IMR-90 (cell line): Measurements from ENCODE around the gene TESK2. TPM values are rescaled to one million over a fixed set of nuclear protein-coding genes. Genes with fewer than 3 reads are reported as not detected.

Experiments used
- ATAC-seq: fragments of 200-7000 bp; cut with Tn5 transposase; 2 replicates; pipeline ENCODE4 v1.9.1; 2020; ENCODE audit warnings: low read depth, mild to moderate bottlenecking, moderate library complexity
- BruUV-seq: library from RNA; stranded (reverse); fragments of 400-500 nt; replicated peaks from 2 replicates; lab custom pipeline; 2021; lab: Mats Ljungman, UMichigan
- CTCF ChIA-PET: fragments of 300-600 bp; formaldehyde crosslinking; extraction: SDS; loops from one replicate; lab custom pipeline; 2021; ENCODE audit warnings: antibody characterized with exemption; lab: Yijun Ruan, JAX
- POLR2A ChIA-PET: fragments of 300-600 bp; sonication (Branson Sonifier 250); formaldehyde crosslinking; loops from one replicate; lab custom pipeline; 2022; ENCODE audit warnings: antibody characterized with exemption; ENCODE audit not compliant: unreplicated experiment; lab: Charles Lee
- DNase-seq: peaks from one replicate; pipeline ENCODE4 v3.0.0; 2013
- H2AFZ ChIP-seq: replicated peaks from 2 replicates; pipeline ENCODE3; 2013; ENCODE audit warnings: low read length, mild to moderate bottlenecking; ENCODE audit not compliant: poor library complexity
- H2AK5ac ChIP-seq: 2 replicates; pipeline ENCODE4 v1.6.1; 2013; ENCODE audit warnings: low read depth, low read length, inconsistent platforms
- H2AK9ac ChIP-seq: replicated peaks from 2 replicates; pipeline ENCODE3; 2013; ENCODE audit warnings: mild to moderate bottlenecking, low read depth, low read length, moderate library complexity; ENCODE audit not compliant: poor library complexity
- H2BK120ac ChIP-seq: 2 replicates; pipeline ENCODE4 v1.6.1; 2013; ENCODE audit warnings: low read depth, low read length, inconsistent platforms
- H2BK15ac ChIP-seq: 3 replicates; pipeline ENCODE4 v1.6.1; 2013; ENCODE audit warnings: low read depth, low read length, inconsistent platforms
- H2BK20ac ChIP-seq: 2 replicates; pipeline ENCODE4 v1.6.1; 2013; ENCODE audit warnings: low read depth, mild to moderate bottlenecking, inconsistent platforms, low read length, moderate library complexity
- H2BK5ac ChIP-seq: 2 replicates; pipeline ENCODE4 v1.6.1; 2013; ENCODE audit warnings: mild to moderate bottlenecking, low read depth, low read length, inconsistent platforms; ENCODE audit not compliant: poor library complexity, severe bottlenecking
- H3K14ac ChIP-seq: replicated peaks from 2 replicates; pipeline ENCODE4 v1.6.1; 2013; ENCODE audit warnings: low read depth, low read length, inconsistent platforms
- H3K18ac ChIP-seq: 2 replicates; pipeline ENCODE4 v1.6.1; 2013; ENCODE audit warnings: low read depth, low read length, control low read depth
- H3K23ac ChIP-seq: 2 replicates; pipeline ENCODE4 v1.6.1; 2013; ENCODE audit warnings: low read depth, low read length, inconsistent platforms
- H3K27ac ChIP-seq: 2 replicates; pipeline ENCODE4 v1.5.1; 2013; ENCODE audit warnings: mild to moderate bottlenecking, control low read depth, low read length; ENCODE audit not compliant: insufficient read depth
- H3K27me3 ChIP-seq: 2 replicates; pipeline ENCODE4 v1.6.1; 2013; ENCODE audit warnings: low read length; ENCODE audit not compliant: control insufficient read depth, insufficient read depth
- H3K36me3 ChIP-seq: 2 replicates; pipeline ENCODE4 v1.6.1; 2013; ENCODE audit warnings: low read length, mixed read lengths; ENCODE audit not compliant: control insufficient read depth, insufficient read depth
- H3K4ac ChIP-seq: 2 replicates; pipeline ENCODE4 v1.6.1; 2013; ENCODE audit warnings: low read depth, low read length, inconsistent platforms
- H3K4me1 ChIP-seq: 2 replicates; pipeline ENCODE4 v1.6.1; 2013; ENCODE audit warnings: low read length, mixed read lengths; ENCODE audit not compliant: control insufficient read depth, insufficient read depth
- H3K4me2 ChIP-seq: 2 replicates; pipeline ENCODE4 v1.6.1; 2013; ENCODE audit warnings: low read depth, mild to moderate bottlenecking, control low read depth, low read length, moderate library complexity
- H3K4me3 ChIP-seq: 2 replicates; pipeline ENCODE4 v1.5.1; 2013; ENCODE audit warnings: low read depth, mild to moderate bottlenecking, control low read depth, low read length, moderate library complexity; ENCODE audit not compliant: insufficient read depth
- H3K56ac ChIP-seq: 2 replicates; pipeline ENCODE4 v1.6.1; 2013; ENCODE audit warnings: low read length, inconsistent platforms; ENCODE audit not compliant: insufficient read depth; ENCODE audit errors: extremely low read depth
- H3K79me1 ChIP-seq, 2 experiments: 2 replicates each; pipeline ENCODE4 v1.6.1; 2013; ENCODE audit warnings: low read length in 2 of 2, inconsistent platforms in 1 of 2, low read depth in 1 of 2
- H3K9ac ChIP-seq: 2 replicates; pipeline ENCODE4 v1.6.1; 2013; ENCODE audit warnings: low read depth, low read length, control low read depth
- H3K9me1 ChIP-seq: 2 replicates; pipeline ENCODE4 v1.6.1; 2013; ENCODE audit warnings: low read length, inconsistent platforms; ENCODE audit not compliant: insufficient read depth
- H3K9me3 ChIP-seq: 2 replicates; pipeline ENCODE4 v1.6.1; 2013; ENCODE audit warnings: low read length; ENCODE audit not compliant: control insufficient read depth, insufficient read depth
- H4K20me1 ChIP-seq: 2 replicates; pipeline ENCODE4 v1.6.1; 2013; ENCODE audit warnings: low read length, inconsistent platforms; ENCODE audit not compliant: insufficient read depth
- H4K5ac ChIP-seq: 2 replicates; pipeline ENCODE4 v1.6.1; 2013; ENCODE audit warnings: mild to moderate bottlenecking, low read depth, low read length, control low read depth
- H4K8ac ChIP-seq, 2 experiments: 2 replicates each; pipeline ENCODE4 v1.6.1; 2013; ENCODE audit warnings: low read depth in 2 of 2, low read length in 2 of 2, control low read depth in 1 of 2, inconsistent platforms in 1 of 2
- H4K91ac ChIP-seq: 2 replicates; pipeline ENCODE4 v1.6.1; 2013; ENCODE audit warnings: low read depth, low read length, inconsistent platforms; ENCODE audit not compliant: insufficient read depth
- BHLHE40 ChIP-seq: fragments of 150-350 bp; IDR thresholded peaks from 2 replicates; pipeline ENCODE4 v1.6.1; 2016; ENCODE audit warnings: mild to moderate bottlenecking, low read depth, low read length
- CEBPB ChIP-seq: IDR thresholded peaks from 2 replicates; pipeline ENCODE4 v1.6.1; 2012; ENCODE audit warnings: low read depth, low read length, improper control_type of control experiment
- CHD1 ChIP-seq: IDR thresholded peaks from 2 replicates; pipeline ENCODE4 v1.6.1; 2012; ENCODE audit warnings: low read depth, low read length, improper control_type of control experiment
- CTCF ChIP-seq: conservative IDR thresholded peaks from 2 replicates; pipeline ENCODE4 v1.5.1; 2012; ENCODE audit warnings: mild to moderate bottlenecking, low read depth, low read length, improper control_type of control experiment
- ELK1 ChIP-seq: fragments of 150-350 bp; IDR thresholded peaks from 2 replicates; pipeline ENCODE4 v1.6.1; 2016; ENCODE audit warnings: low read depth, mild to moderate bottlenecking, low read length, moderate library complexity, borderline replicate concordance
- FOS ChIP-seq: fragments of 150-350 bp; IDR thresholded peaks from 2 replicates; pipeline ENCODE4 v1.6.1; 2016; ENCODE audit warnings: low read depth, low read length
- MAFK ChIP-seq: IDR thresholded peaks from 2 replicates; pipeline ENCODE4 v1.6.1; 2012; ENCODE audit warnings: low read depth, low read length, improper control_type of control experiment
- MAZ ChIP-seq: IDR thresholded peaks from 2 replicates; pipeline ENCODE4 v1.6.1; 2012; ENCODE audit warnings: low read depth, mild to moderate bottlenecking, low read length, improper control_type of control experiment, moderate library complexity, borderline replicate concordance
- MXI1 ChIP-seq: IDR thresholded peaks from 2 replicates; pipeline ENCODE4 v1.6.1; 2012; ENCODE audit warnings: low read depth, mild to moderate bottlenecking, low read length, moderate library complexity, borderline replicate concordance
- NFE2L2 ChIP-seq: fragments of 150-350 bp; IDR thresholded peaks from 2 replicates; pipeline ENCODE4 v1.6.1; 2016; ENCODE audit warnings: low read depth, mild to moderate bottlenecking, low read length
- RCOR1 ChIP-seq: IDR thresholded peaks from 2 replicates; pipeline ENCODE4 v1.6.1; 2012; ENCODE audit warnings: mild to moderate bottlenecking, low read length, improper control_type of control experiment; ENCODE audit not compliant: insufficient replicate concordance
- RFX5 ChIP-seq: IDR thresholded peaks from 2 replicates; pipeline ENCODE4 v1.8.0; 2012; ENCODE audit warnings: low read depth, mild to moderate bottlenecking, low read length, moderate library complexity
- SMC3 ChIP-seq: fragments of 150-350 bp; IDR thresholded peaks from 2 replicates; pipeline ENCODE4 v1.6.1; 2016; ENCODE audit warnings: low read depth, mild to moderate bottlenecking, antibody characterized with exemption, low read length, moderate library complexity
- WGBS, 2 experiments: methylation state at CpG; one replicate each; pipeline versions ENCODE4 v1.1.5 to v1.1.7; 2013; ENCODE audit warnings: missing lambda C conversion rate in 2 of 2; ENCODE audit not compliant: insufficient read length in 1 of 2; ENCODE audit errors: extremely low coverage in 2 of 2; 5-methylcytosine and 5-hydroxymethylcytosine counted together
- dilution Hi-C: fragments of 300-500 bp; cut with HindIII; formaldehyde crosslinking; loops from one replicate; pipeline ENCODE4 v1.14.3; 2018; ENCODE audit warnings: low sequenced_read_pairs; ENCODE audit not compliant: unreplicated experiment
- in situ Hi-C: fragments of 300-500 bp; cut with MboI; formaldehyde crosslinking; loops from 3 replicates; pipeline ENCODE4 v1.14.3; 2019; ENCODE audit warnings: low sequenced_read_pairs, inconsistent platforms, mixed read lengths
- intact Hi-C: fragments of 100-400 bp; cut with micrococcal nuclease; formaldehyde crosslinking; loops from 2 replicates; pipeline ENCODE4 v1.10.0; 2022
- polyA plus RNA-seq, 3 experiments: library from polyadenylated mRNA; depleted of rRNA; stranded (reverse); fragments of >200 nt; gene quantifications; 2 replicates each; pipeline ENCODE4 v1.2.3, GENCODE V29; 2012; ENCODE audit warnings: low replicate concordance in 1 of 3
- total RNA-seq: library from RNA; depleted of rRNA; stranded (reverse); fragments of >200 nt; gene quantifications from 2 replicates; pipeline ENCODE4 v1.2.3, GENCODE V29; 2012
- TF ChIP-seq, protein P1 (sequence below): fragments of 150-350 bp; IDR thresholded peaks from 2 replicates; pipeline ENCODE4 v1.6.1; 2017; ENCODE audit warnings: mild to moderate bottlenecking, antibody characterized with exemption, low read length, low read depth

Gene TESK2
- total and polyA plus RNA-seq, 2 of the 4 experiments (the other 2 are of a cell fraction): 0.90 to 1.3 TPM

DNA sequence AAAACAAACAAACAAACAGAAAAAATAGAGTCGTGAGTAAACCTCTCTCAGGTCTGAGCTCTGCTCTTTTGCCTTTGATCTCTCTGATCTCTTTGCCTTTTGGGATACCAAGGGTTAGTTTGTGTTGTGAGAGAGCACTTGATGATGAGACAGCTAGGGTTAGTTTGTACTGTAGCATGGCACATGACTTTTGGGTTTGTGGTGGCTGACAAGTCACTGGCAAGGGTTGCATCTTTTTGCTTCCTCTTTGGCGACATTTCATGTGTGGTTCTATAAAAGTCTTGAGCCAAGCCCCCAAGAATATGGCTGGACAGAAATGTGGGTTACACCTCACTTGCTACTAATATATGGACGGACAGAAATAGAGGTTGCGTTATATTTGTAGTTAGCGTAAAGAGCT lies 60.5 kb downstream of the TESK2 start:
- Histone ChIP-seq H3K36me3 (no peaks in the 10 kb centered on the region), H4K8ac (no peak overlapping the region), H3K4ac (no peak overlapping the region), H4K20me1 (no peaks in the 10 kb centered on the region), H4K91ac (no peak overlapping the region), H2BK15ac (no peak overlapping the region), H3K9me1 (0 out of 2 replicates have a peak, but pooled peaks cover 2% of the 10 kb centered on the region), H2AK5ac (no peak overlapping the region), H3K14ac (no peak overlapping the region), H3K9ac (no peak overlapping the region), H3K23ac (no peak overlapping the region), H3K79me1 (no peaks in the 10 kb centered on the region), H4K5ac (no peak overlapping the region), H3K4me2 (no peak overlapping the region), H2BK5ac (no peak overlapping the region), H3K4me3 (no peak overlapping the region), H3K27me3 (0 out of 2 replicates have a peak, but pooled peaks cover 1% of the 10 kb centered on the region), H2AK9ac (no peak overlapping the region), H3K9me3 (no peaks in the 10 kb centered on the region), H3K18ac (no peak overlapping the region), H2BK120ac (no peak overlapping the region), H2AFZ (no peak overlapping the region), H3K27ac (no peak overlapping the region), H2BK20ac (no peak overlapping the region), H3K4me1 (no peaks in the 10 kb centered on the region), H3K56ac (no peak overlapping the region)
- TF ChIP-seq FOS (no peak), NFE2L2 (no peak), SMC3 (no peak), CTCF (no peak), ELK1 (no peak), MXI1 (no peak), MAZ (no peak), RCOR1 (no peak), MAFK (no peak), CHD1 (no peak), BHLHE40 (no peak), CEBPB (no peak), RFX5 (no peak)
- TF ChIP-seq, protein P1, sequence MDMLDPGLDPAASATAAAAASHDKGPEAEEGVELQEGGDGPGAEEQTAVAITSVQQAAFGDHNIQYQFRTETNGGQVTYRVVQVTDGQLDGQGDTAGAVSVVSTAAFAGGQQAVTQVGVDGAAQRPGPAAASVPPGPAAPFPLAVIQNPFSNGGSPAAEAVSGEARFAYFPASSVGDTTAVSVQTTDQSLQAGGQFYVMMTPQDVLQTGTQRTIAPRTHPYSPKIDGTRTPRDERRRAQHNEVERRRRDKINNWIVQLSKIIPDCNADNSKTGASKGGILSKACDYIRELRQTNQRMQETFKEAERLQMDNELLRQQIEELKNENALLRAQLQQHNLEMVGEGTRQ: no peak
- intact Hi-C loops: no loop called here
- no CpG with 5 or more reads among the region's 5 CpGs for WGBS, 2 experiments
- POLR2A ChIA-PET: no interaction called here
- dilution Hi-C loops: no loop called here
- no peak for ATAC-seq
- no peak for DNase-seq
- in situ Hi-C loops: no loop called here
- CTCF ChIA-PET: no interaction called here
- no TSS peak for BruUV-seq
